Measurements from ENCODE around the gene ISYNA1. TPM values are rescaled to one million over a fixed set of nuclear protein-coding genes. Genes with fewer than 3 reads are reported as not detected.

The ISYNA1 gene
- polyA plus RNA-seq, 2 of the 4 experiments (the other 2 are of a cell fraction) = 18.0 to 60.7 TPM

GRCh38 chr19:18481505-18482222 is 43.7 kb upstream of the ISYNA1 start:
- Histone ChIP-seq H3K4me2 (no peak overlapping the region), H3K4me1 (peaks cover 44% of the 10 kb centered on the region), H3K9me3 (no peaks in the 10 kb centered on the region), H3K4me3 (no peak overlapping the region), H3K27ac (no peak overlapping the region)
- TF ChIP-seq POLR2A (IDR thresholded peaks at IDR 0.05; ENCODE audit: low read length) = no peak
- no peak for TF ChIP-seq RARB (CRISPR knock-in tag; IDR thresholded peaks at IDR 0.05)
- TF ChIP-seq SREBF2 (IDR thresholded peaks at IDR 0.05) = no peak
- no peak for TF ChIP-seq TFCP2L1 (CRISPR knock-in tag; IDR thresholded peaks at IDR 0.05)
- TF ChIP-seq NFE2L2 (conservative IDR thresholded peaks at IDR 0.05; ENCODE audit: low read length) = no peak
- TF ChIP-seq ZFP36 (IDR thresholded peaks at IDR 0.05; ENCODE audit: borderline replicate concordance, partially characterized antibody) = no peak
- no peak for TF ChIP-seq BCL3 (IDR thresholded peaks at IDR 0.05)
- TF ChIP-seq HOXB13 (CRISPR knock-in tag; IDR thresholded peaks at IDR 0.05; ENCODE audit: low read depth) = no peak
- no peak for TF ChIP-seq ZSCAN20 (CRISPR knock-in tag; IDR thresholded peaks at IDR 0.05)
- no peak for TF ChIP-seq CHD4 (IDR thresholded peaks at IDR 0.05; ENCODE audit: borderline replicate concordance)
- TF ChIP-seq CTCF (IDR thresholded peaks at IDR 0.05) = no peak
- DNase-seq (ENCODE audit: low read depth in 1 of 2, low spot score in 1 of 2) = no peak
- 89% methylated on average over 12 of the region's 12 CpGs for WGBS (ENCODE audit: missing lambda C conversion rate)
- ChIA-PET CTCF (interaction anchor here (0.6 to 3.0 kb wide), 8 partner anchors 11 to 366 kb away, joined by 3 to 15 read pairs (median 3); no protein-coding TSS in a partner anchor), POLR2A (no interaction called here)
- ATAC-seq = no peak
- no peak for FAIRE-seq

GRCh38 chr19:18480006-18480691 is 42.2 kb upstream of the ISYNA1 start:
- peak overlapping the region; percentile 82 to 98 for H3K27ac ChIP-seq
- no peak overlapping the region; the same call in 2 of the 3 replicates for H3K4me2 ChIP-seq
- TF ChIP-seq PBX3 (IDR thresholded peaks at IDR 0.05) (no peak), CBX2 (IDR thresholded peaks at IDR 0.05; ENCODE audit: borderline replicate concordance, low read depth) (no peak), KDM1A (IDR thresholded peaks at IDR 0.05; ENCODE audit: low read depth) (no peak), RARB (CRISPR knock-in tag; IDR thresholded peaks at IDR 0.05) (no peak), RNF2 (IDR thresholded peaks at IDR 0.05; ENCODE audit: borderline replicate concordance, low read depth) (no peak), HDAC2 (IDR thresholded peaks at IDR 0.05) (no peak), HEYL (CRISPR knock-in tag; IDR thresholded peaks at IDR 0.05) (no peak), POLR2AphosphoS2 (conservative IDR thresholded peaks at IDR 0.05; ENCODE audit: low read length) (no peak), BCL3 (IDR thresholded peaks at IDR 0.05) (no peak), MAX (IDR thresholded peaks at IDR 0.05) (no peak)
- POLR2A ChIA-PET = no interaction called here
- DNase-seq (ENCODE audit: low read depth in 1 of 2, low spot score in 1 of 2) (no peak), ATAC-seq (no peak), FAIRE-seq (no peak)
- peaks cover 30% of the 10 kb centered on the region for H3K4me1 ChIP-seq
- no peak overlapping the region for H3K4me3 ChIP-seq
- 80% methylated on average over 10 of the region's 13 CpGs for WGBS (ENCODE audit: missing lambda C conversion rate)
- CTCF ChIA-PET = interaction anchor here (0.9 to 1.9 kb wide), 4 partner anchors 9 to 367 kb away, joined by 3 to 5 read pairs (median 4); no protein-coding TSS in a partner anchor
- H3K9me3 ChIP-seq = no peaks in the 10 kb centered on the region
